ENCODE data around the gene ARHGDIA.

DNA sequence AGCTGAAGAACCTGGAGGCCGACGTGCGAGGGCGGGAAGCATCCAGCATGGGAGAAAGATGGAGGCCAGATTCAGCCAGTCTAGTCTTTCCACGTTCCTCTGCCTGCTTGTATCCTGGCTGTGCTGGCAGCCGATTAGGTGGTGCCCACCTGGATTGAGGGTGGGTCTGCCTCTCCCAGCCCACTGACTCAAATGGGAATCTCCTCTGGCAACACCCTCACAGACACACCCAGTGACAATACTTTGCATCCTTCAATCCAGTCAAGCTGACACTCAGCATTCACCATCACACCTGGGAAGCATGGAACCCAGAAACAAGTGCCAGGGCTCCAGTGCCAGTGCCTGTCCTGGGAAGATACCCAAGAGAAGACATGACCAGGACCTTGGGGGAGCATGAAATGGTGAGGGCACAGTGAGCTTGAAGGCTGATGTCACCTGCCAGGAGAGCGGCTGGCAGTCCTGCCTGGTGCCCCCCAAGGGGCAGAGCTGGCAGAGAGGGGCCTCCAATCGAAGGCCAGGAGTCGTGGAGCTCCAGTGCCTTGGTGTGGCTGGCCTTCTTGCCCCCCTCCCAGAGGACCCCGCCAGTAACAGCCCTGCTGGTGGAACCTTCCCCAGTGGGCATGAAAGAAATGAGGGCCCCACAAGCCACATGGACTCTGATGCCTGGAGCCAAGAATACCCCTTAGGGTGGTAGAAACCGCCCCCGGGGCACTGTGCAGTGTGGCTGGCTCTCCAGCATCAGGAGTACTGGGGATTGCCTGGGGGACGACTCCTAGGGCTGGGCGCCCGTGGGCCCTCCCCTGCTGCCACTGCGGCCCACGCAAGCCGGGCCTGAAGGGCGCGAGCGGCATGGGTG, 30.3 kb upstream of the ARHGDIA start:
- no peak for TF ChIP-seq EP300 (conservative IDR thresholded peaks at IDR 0.05; ENCODE audit: poor library complexity, severe bottlenecking)
- no peak for TF ChIP-seq CTCF (IDR thresholded peaks at IDR 0.05; ENCODE audit: poor library complexity, severe bottlenecking)
- TF ChIP-seq SMC3 (conservative IDR thresholded peaks at IDR 0.05; ENCODE audit: poor library complexity): no peak
- no peak for TF ChIP-seq EZH2 (IDR thresholded peaks at IDR 0.05; ENCODE audit: borderline replicate concordance, insufficient read depth, low read length, poor library complexity, severe bottlenecking)
- no peak for TF ChIP-seq POLR2AphosphoS5 (IDR thresholded peaks at IDR 0.05)
